K562 (cell line): ENCODE results near the gene LATS2. TPM values are rescaled to one million over a fixed set of nuclear protein-coding genes. Genes with fewer than 3 reads are reported as not detected.

Experiments used
- DACH1 ChIP-seq: fragments of 450-650 bp; IDR thresholded peaks from 2 replicates; pipeline ENCODE4 v1.6.1; 2018; ENCODE audit not compliant: partially characterized antibody
- EP400 ChIP-seq: fragments of 450-650 bp; IDR thresholded peaks from 2 replicates; pipeline ENCODE4 v1.6.1; 2017; ENCODE audit warnings: antibody characterized with exemption, mild to moderate bottlenecking, moderate library complexity
- GTF2A2 ChIP-seq: IDR thresholded peaks from 2 replicates; pipeline ENCODE4 v1.6.1; 2016; ENCODE audit warnings: mild to moderate bottlenecking, missing genetic modification characterization, missing compliant biosample characterization
- HNRNPLL ChIP-seq: fragments of 200-400 bp; formaldehyde crosslinking; IDR thresholded peaks from 2 replicates; pipeline ENCODE4 v1.6.1; 2017; ENCODE audit warnings: low read length, low read depth, mild to moderate bottlenecking; ENCODE audit not compliant: poor library complexity, severe bottlenecking
- MGA ChIP-seq: fragments of 450-650 bp; IDR thresholded peaks from 2 replicates; pipeline ENCODE4 v1.6.1; 2016; ENCODE audit warnings: mild to moderate bottlenecking, moderate library complexity
- SLC30A9 ChIP-seq: fragments of 250-450 bp; sonication (Bioruptor Pico); IDR thresholded peaks from 2 replicates; pipeline ENCODE4 v1.8.0; 2022; ENCODE audit warnings: mild to moderate bottlenecking, moderate library complexity
- THRB ChIP-seq: fragments of 450-650 bp; formaldehyde crosslinking; conservative IDR thresholded peaks from 2 replicates; pipeline ENCODE4 v1.4.0; 2022; ENCODE audit warnings: mild to moderate bottlenecking, missing genetic modification characterization
- ZBTB12 ChIP-seq: fragments of 250-450 bp; sonication (Bioruptor Pico); IDR thresholded peaks from 2 replicates; pipeline ENCODE4 v1.4.0; 2020
- ZNF12 ChIP-seq: sonication (generic); formaldehyde crosslinking; IDR thresholded peaks from 2 replicates; pipeline ENCODE4 v1.4.0; 2020; ENCODE audit warnings: mild to moderate bottlenecking, missing genetic modification reagents
- ZNF655 ChIP-seq: fragments of 250-450 bp; sonication (Bioruptor Pico); IDR thresholded peaks from 2 replicates; pipeline ENCODE4 v1.5.0; 2021
- polyA plus RNA-seq, 8 experiments: library from polyadenylated mRNA; depleted of rRNA in 4 of 8; stranded (reverse) in 5 of 8; unstranded in 3 of 8; fragments of >200 nt; fragmentation: Nextera tagmentation in 2 of 8; fragmentation: Illumina TruSeq in 1 of 8; extraction: Ambion mirVana in 2 of 8; extraction: Trizol in 1 of 8; gene quantifications; 2 replicates each; pipeline versions ENCODE4 v1.2.1 to v1.2.3, GENCODE V29; 2011 to 2014; ENCODE audit warnings: inconsistent platforms in 1 of 8, missing spikeins in 1 of 8
- total RNA-seq, 7 experiments: library from RNA; depleted of rRNA in 6 of 7; stranded (reverse); fragments of >200 nt in 6 of 7; fragmentation: Illumina TruSeq in 2 of 7; extraction: Trizol in 2 of 7; gene quantifications; 2 replicates each; pipeline versions ENCODE4 v1.2.1 to v1.2.3, GENCODE V29; 2011 to 2021; ENCODE audit warnings: low replicate concordance in 1 of 7
- TF ChIP-seq, protein P1 (sequence below): fragments of 450-650 bp; formaldehyde crosslinking; IDR thresholded peaks from 2 replicates; pipeline ENCODE4 v1.4.0; 2020; ENCODE audit warnings: mild to moderate bottlenecking, moderate library complexity

The LATS2 gene
- total and polyA plus RNA-seq, 9 of the 15 experiments (the other 6 are each of a cell fraction or from before 2014, with no cell fraction given) = 0.18 to 3.7 (median 0.76) TPM

DNA sequence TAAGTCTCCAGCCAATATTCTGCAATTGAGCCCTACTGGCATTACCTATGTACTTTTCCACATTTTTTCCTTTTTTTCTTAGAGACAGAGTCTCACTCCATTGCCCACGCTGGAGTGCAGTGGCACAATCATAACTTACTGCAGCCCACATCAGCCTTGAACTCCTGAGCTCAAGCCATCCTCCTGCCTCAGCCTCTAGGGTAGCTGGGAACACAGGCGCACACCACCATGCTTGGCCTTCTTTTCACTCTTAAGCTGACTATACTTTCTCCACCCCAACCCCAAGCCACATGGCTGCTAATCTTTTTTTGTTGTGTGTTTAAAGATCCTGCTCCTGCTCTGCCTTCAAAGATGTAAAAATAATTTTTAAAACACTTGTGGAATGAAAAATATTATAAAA is 1.6 kb upstream of the LATS2 start (continued):
- TF ChIP-seq ZNF12 (CRISPR knock-in tag) = no peak
- TF ChIP-seq, protein P1, sequence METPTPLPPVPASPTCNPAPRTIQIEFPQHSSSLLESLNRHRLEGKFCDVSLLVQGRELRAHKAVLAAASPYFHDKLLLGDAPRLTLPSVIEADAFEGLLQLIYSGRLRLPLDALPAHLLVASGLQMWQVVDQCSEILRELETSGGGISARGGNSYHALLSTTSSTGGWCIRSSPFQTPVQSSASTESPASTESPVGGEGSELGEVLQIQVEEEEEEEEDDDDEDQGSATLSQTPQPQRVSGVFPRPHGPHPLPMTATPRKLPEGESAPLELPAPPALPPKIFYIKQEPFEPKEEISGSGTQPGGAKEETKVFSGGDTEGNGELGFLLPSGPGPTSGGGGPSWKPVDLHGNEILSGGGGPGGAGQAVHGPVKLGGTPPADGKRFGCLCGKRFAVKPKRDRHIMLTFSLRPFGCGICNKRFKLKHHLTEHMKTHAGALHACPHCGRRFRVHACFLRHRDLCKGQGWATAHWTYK = no peak
- no peak for TF ChIP-seq DACH1
- TF ChIP-seq EP400 = no peak
- no peak for TF ChIP-seq ZBTB12 (CRISPR knock-in tag)
- TF ChIP-seq HNRNPLL = no peak
- TF ChIP-seq THRB = no peak
- no peak for TF ChIP-seq ZNF655 (CRISPR knock-in tag)
- TF ChIP-seq MGA = no peak
- TF ChIP-seq GTF2A2 (tag) = no peak
- TF ChIP-seq SLC30A9 (CRISPR knock-in tag) = no peak
- TF ChIP-seq, all 486 proteins: peak for 0
